Natural killer cell (primary cell): Measurements from ENCODE around the gene SLC8A1. TPM values are rescaled to one million over a fixed set of nuclear protein-coding genes. Genes with fewer than 3 reads are reported as not detected.

ENCODE experiments used
- ATAC-seq, 3 donors: fragments of 150-1000 bp in 2 of 3; fragments of 200-7000 bp in 1 of 3; cut with Tn5 transposase; 1 replicate in 1 of 3; 2 replicates in 2 of 3; pipeline ENCODE4 v1.10.0; 2021; ENCODE audit warnings: mild to moderate bottlenecking in 2 of 3, moderate library complexity in 2 of 3
- DNase-seq, 2 donors: peaks; one replicate each; pipeline versions ENCODE4 v3.0.0 to v3.0.0-alpha.2; 2013 to 2021; ENCODE audit warnings: mixed read lengths in 1 of 2
- H3K27ac ChIP-seq: one replicate; pipeline ENCODE4 v1.5.1; 2013; ENCODE audit warnings: mild to moderate bottlenecking, low read length
- H3K27me3 ChIP-seq: one replicate; pipeline ENCODE4 v1.6.1; 2013; ENCODE audit warnings: low read length; ENCODE audit not compliant: control insufficient read depth, insufficient read depth
- H3K36me3 ChIP-seq: one replicate; pipeline ENCODE4 v1.6.1; 2013; ENCODE audit warnings: low read length; ENCODE audit not compliant: control insufficient read depth, insufficient read depth
- H3K4me1 ChIP-seq: one replicate; pipeline ENCODE4 v1.6.1; 2013; ENCODE audit warnings: low read length; ENCODE audit not compliant: control insufficient read depth, insufficient read depth
- H3K4me3 ChIP-seq: one replicate; pipeline ENCODE4 v1.5.1; 2013; ENCODE audit warnings: low read length
- H3K9me3 ChIP-seq: one replicate; pipeline ENCODE4 v1.6.1; 2013; ENCODE audit warnings: low read length; ENCODE audit not compliant: control insufficient read depth, insufficient read depth
- H3K27ac Mint-ChIP-seq, 2 donors: one replicate each; pipeline ENCODE4 v1.8.0; 2022; ENCODE audit warnings: mild to moderate bottlenecking in 2 of 2, mixed read lengths in 2 of 2, moderate library complexity in 1 of 2
- H3K27me3 Mint-ChIP-seq, 2 donors: one replicate each; pipeline ENCODE4 v1.8.0; 2022; ENCODE audit warnings: low read depth in 2 of 2, mixed read lengths in 2 of 2
- H3K36me3 Mint-ChIP-seq: one replicate; pipeline ENCODE4 v1.8.0; 2022; ENCODE audit warnings: mixed read lengths
- H3K4me1 Mint-ChIP-seq, 2 donors: one replicate each; pipeline ENCODE4 v1.8.0; 2022; ENCODE audit warnings: mixed read lengths in 2 of 2
- H3K4me3 Mint-ChIP-seq: one replicate; pipeline ENCODE4 v1.8.0; 2022; ENCODE audit warnings: mild to moderate bottlenecking, moderate library complexity, mixed read lengths
- H3K9me3 Mint-ChIP-seq, 2 donors: one replicate each; pipeline ENCODE4 v1.8.0; 2022; ENCODE audit warnings: mixed read lengths in 2 of 2
- CTCF ChIP-seq: fragments of 200-600 bp; IDR thresholded peaks from one replicate; pipeline ENCODE4 v1.8.0; 2022; ENCODE audit warnings: antibody characterized with exemption
- WGBS: methylation state at CpG from one replicate; pipeline ENCODE4 v1.1.7; 2013; ENCODE audit warnings: missing lambda C conversion rate; ENCODE audit not compliant: insufficient coverage; 5-methylcytosine and 5-hydroxymethylcytosine counted together
- intact Hi-C: fragments of 100-400 bp; cut with micrococcal nuclease; formaldehyde crosslinking; loops from one replicate; pipeline ENCODE4 v1.14.2; 2022
- total RNA-seq, 4 donors: library from RNA; stranded (reverse); fragments of 120-200 nt in 1 of 4; gene quantifications; one replicate each; pipeline versions ENCODE4 v1.2.3 to v1.2.4, GENCODE V29; 2013 to 2022

SLC8A1 gene
- total RNA-seq, 3 donors from 2014 or later (not counting 1 experiment from before 2014, with no cell fraction given), result 1.4 to 4.7 (median 3.6) TPM

- peaks cover 4 to 9% of the 10 kb centered on the region in 2 donors for H3K9me3 Mint-ChIP-seq
- no peak for DNase-seq
- intact Hi-C loops, result no loop called here
- Histone ChIP-seq H3K4me1 (no peaks in the 10 kb centered on the region), H3K4me3 (no peak overlapping the region), H3K27me3 (no peaks in the 10 kb centered on the region), H3K9me3 (no peaks in the 10 kb centered on the region), H3K27ac (no peak overlapping the region), H3K36me3 (no peaks in the 10 kb centered on the region)
- H3K36me3 Mint-ChIP-seq, result no peaks in the 10 kb centered on the region
- ATAC-seq, result no peak
- no peak for TF ChIP-seq CTCF
- H3K27ac Mint-ChIP-seq, result no peak overlapping the region
- H3K27me3 Mint-ChIP-seq, result no peaks in the 10 kb centered on the region
- H3K4me3 Mint-ChIP-seq, result no peak overlapping the region
- H3K4me1 Mint-ChIP-seq, result no peaks in the 10 kb centered on the region
- 81% methylated on average over 5 of the region's 7 CpGs for WGBS
These were observed 130.8 kb downstream of the SLC8A1 start for GRCh38 chr2:40321016-40321623.

- Histone ChIP-seq H3K4me1 (no peaks in the 10 kb centered on the region), H3K36me3 (no peaks in the 10 kb centered on the region), H3K27me3 (no peaks in the 10 kb centered on the region), H3K9me3 (no peaks in the 10 kb centered on the region), H3K4me3 (no peak overlapping the region), H3K27ac (no peak overlapping the region)
- no peaks in the 10 kb centered on the region for H3K36me3 Mint-ChIP-seq
- no peak for DNase-seq
- no peaks in the 10 kb centered on the region for H3K4me1 Mint-ChIP-seq
- no peak for ATAC-seq
- WGBS, result 83% methylated on average over 3 of the region's 3 CpGs
- H3K4me3 Mint-ChIP-seq, result no peak overlapping the region
- TF ChIP-seq CTCF, result no peak
- intact Hi-C loops, result no loop called here
- H3K27ac Mint-ChIP-seq, result no peak overlapping the region
- peaks cover 4 to 5% of the 10 kb centered on the region in 2 donors for H3K9me3 Mint-ChIP-seq
- no peaks in the 10 kb centered on the region for H3K27me3 Mint-ChIP-seq
These were observed 133.0 kb downstream of the SLC8A1 start for GRCh38 chr2:40318921-40319320.

- Mint-ChIP-seq H3K27ac (no peak overlapping the region), H3K27me3 (no peaks in the 10 kb centered on the region), H3K9me3 (peaks cover 4 to 5% of the 10 kb centered on the region in 2 donors), H3K4me1 (no peaks in the 10 kb centered on the region), H3K4me3 (no peak overlapping the region), H3K36me3 (no peaks in the 10 kb centered on the region)
- TF ChIP-seq CTCF, result no peak
- H3K27ac ChIP-seq, result no peak overlapping the region
- ATAC-seq, result no peak
- DNase-seq, result no peak
- no peaks in the 10 kb centered on the region for H3K9me3 ChIP-seq
- no peaks in the 10 kb centered on the region for H3K36me3 ChIP-seq
- H3K27me3 ChIP-seq, result no peaks in the 10 kb centered on the region
- no peaks in the 10 kb centered on the region for H3K4me1 ChIP-seq
- intact Hi-C loops, result no loop called here
- no peak overlapping the region for H3K4me3 ChIP-seq
- 71% methylated on average over 1 of the region's 2 CpGs for WGBS
These were observed 134.1 kb downstream of the SLC8A1 start for GRCh38 chr2:40317761-40318160.

- H3K4me1 ChIP-seq, result no peaks in the 10 kb centered on the region
- Mint-ChIP-seq H3K9me3 (peaks cover 4 to 5% of the 10 kb centered on the region in 2 donors), H3K27ac (no peak overlapping the region), H3K36me3 (no peaks in the 10 kb centered on the region), H3K4me3 (no peak overlapping the region), H3K27me3 (no peaks in the 10 kb centered on the region), H3K4me1 (no peaks in the 10 kb centered on the region)
- H3K4me3 ChIP-seq, result no peak overlapping the region
- intact Hi-C loops, result no loop called here
- WGBS, result no CpG with 5 or more reads among the region's 2 CpGs
- no peak for TF ChIP-seq CTCF
- no peaks in the 10 kb centered on the region for H3K27me3 ChIP-seq
- no peak overlapping the region for H3K27ac ChIP-seq
- no peaks in the 10 kb centered on the region for H3K36me3 ChIP-seq
- DNase-seq, result no peak
- no peaks in the 10 kb centered on the region for H3K9me3 ChIP-seq
- no peak for ATAC-seq
These were observed 134.8 kb downstream of the SLC8A1 start for GRCh38 chr2:40317046-40317445.
